NCI-H2081 treated with DMSO at 0.1 percent for 48 hours (cell line): ENCODE results near the gene LSM3.

Experiments used
- DNase-seq: peaks from one replicate; lab custom pipeline; 2025; lab: John Stamatoyannopoulos, UW

LSM3 gene

DNA sequence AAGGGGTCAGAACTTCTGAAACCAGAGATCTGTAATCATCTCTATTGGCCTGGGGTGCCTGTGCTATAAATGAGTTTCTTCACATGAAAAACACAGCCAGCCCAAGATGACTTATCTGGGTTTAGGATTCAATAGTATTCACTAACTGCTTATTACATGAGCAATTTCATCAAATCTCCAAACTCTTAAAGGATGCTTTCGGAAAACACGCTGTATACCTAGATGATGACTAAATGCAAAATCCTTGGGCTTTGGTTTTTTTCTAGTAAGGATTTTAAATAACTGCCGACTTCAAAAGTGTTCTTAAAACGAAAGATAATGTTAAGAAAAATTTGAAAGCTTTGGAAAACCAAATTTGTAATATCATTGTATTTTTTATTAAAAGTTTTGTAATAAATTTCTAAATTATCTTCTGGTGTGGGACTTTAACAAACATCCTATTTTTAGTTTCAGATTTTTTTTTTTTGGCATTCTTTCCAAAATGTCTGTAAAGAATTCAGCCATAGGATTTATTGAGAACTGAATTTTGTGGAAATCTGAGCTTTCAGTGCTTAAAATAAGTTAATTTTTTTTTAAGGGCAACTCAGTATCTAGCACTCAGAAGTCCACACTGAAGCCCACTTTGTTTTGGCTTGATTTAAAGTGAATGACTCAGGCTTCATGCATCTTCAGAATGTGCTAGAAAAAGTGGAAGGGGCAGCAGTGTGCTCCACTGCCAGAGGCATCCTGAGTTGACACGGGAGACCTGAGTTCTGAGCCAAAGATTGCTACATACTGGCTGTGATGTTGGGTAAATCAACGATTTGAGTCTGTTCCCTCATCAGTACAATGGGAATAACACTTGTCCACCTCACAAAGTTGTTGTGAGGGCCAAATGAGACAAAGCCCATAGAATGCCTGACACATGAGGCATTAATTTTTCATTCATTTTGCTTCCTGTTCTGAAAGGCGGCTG is 35.1 kb upstream of the LSM3 start:
- no peak for DNase-seq

- no peak for DNase-seq
Measured at GRCh38 chr3:14144423-14145075, 34.1 kb upstream of the LSM3 start.

DNA sequence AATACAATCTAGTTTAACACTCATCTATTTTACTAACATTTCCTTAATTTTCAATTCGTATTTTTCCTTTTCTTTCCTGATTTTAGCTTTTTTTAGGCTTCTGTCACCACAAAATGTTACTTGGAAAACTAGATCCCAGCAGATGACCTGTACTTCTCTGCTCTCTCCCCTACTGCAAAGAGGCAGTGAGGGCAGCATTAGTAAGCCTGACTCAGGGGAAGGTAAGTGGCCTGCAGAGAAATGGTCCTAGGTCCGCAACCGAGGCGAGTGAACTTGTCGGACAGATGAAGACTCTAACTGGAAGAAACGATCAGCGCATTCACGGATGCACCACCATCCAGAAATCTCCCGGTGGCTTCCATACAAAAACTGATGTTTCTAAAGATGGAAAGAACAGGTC is 33.4 kb upstream of the LSM3 start:
- no peak for DNase-seq

DNA sequence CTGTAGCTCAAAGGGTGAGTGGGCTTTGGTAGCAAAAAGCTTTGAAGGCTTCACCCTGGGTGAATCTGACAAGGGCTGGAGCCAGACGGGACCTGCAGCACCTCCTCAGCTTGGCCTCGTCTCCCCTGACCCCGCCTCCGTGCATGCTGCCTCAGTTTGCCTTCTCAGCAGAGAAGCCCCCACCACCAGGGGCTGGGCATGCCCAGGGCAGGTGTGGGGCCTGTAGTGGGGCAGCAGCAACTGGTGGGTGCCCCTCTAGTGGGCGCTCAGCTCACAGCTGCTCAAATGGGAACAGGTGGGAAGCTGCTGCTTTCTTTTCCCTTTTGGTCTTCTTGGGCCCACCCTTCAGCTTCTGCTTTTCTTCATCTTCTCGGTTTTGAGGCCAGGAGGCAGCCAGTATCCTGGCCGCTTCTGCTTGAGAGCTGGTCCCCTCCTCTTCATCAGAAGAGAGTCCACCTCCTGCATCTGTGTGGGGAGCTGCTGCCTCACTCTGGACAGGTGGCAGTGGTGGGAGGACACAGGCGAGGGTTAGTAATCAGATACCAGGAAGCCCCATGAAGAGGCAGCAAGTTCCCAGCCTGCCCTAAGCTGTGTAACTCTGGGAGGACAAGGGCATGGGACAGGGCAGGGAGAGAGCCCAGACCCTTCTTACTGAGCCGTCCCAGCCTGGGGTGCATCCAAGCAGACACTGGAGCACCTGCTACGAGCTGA is 32.8 kb upstream of the LSM3 start:
- DNase-seq = no peak

- DNase-seq = no peak
Measured at GRCh38 chr3:14146381-14147065, 32.1 kb upstream of the LSM3 start.

DNA sequence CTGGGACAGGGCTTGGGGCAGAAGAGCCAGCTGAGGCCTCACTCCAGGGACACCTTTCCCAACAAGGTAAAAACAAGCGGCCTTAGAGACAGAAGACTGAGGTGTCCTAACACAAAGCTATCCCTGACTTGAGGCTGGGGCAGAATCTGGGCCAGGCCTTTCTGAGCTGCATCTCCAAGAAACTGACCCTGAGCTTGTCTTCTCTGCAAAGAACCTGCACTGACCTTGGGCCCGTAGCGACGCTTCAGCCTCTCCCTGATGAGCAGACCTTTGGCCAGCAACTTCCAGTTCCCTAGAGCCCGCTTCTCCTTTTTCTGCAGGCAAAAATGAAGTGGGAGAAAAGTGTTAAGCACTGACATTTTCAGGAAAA is 31.6 kb upstream of the LSM3 start:
- DNase-seq = no peak

GRCh38 chr3:14147617-14148016 is 31.0 kb upstream of the LSM3 start:
- DNase-seq = no peak

DNA sequence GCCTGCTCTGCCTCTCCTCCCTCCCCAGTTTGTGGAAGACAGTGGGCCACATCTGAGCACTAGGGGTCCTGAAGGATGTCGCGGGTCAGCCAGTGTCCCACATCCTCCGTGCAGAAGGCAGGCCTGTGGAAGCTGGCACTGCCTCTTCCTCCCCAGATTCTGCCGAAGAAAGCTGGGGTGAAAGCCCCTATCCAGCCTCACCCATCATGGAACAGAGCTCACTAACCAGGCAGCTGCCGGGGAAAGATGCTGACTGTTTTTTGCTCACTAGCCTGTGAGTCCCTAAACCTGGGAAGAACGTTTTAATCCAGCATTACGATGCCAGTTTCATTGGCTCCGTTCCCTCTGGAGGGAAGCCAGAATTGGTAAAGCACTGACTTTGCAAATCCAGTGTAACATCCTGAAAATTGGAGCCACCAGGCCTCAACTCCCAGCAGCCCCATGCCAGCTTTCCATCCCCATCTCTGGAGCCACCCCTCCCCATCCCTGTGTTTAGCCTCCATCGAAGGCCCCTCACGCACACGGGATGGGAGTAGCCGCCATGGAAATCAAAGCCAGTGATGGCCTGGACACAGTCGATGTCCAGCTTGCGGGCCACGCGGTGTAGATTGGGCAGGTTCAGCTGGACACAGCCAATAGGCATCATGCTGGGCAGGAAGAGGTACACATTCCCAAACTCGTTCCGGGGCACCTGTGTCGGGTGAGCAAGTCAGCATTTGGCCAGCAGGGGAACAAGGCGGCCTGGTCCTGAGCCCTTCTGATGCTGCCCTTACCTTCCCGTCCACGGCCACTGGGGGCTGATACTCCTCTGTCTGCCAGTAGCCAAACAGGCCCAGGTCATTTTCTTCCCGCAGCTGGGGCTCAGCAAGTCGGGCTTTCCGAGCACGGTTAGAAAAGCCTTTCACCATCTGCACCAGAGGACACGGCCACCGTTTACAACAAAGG is 30.3 kb upstream of the LSM3 start:
- DNase-seq = no peak

- DNase-seq = no peak
Measured at GRCh38 chr3:14150078-14150477, 28.5 kb upstream of the LSM3 start.

GRCh38 chr3:14150491-14151230 is 28.0 kb upstream of the LSM3 start:
- no peak for DNase-seq

GRCh38 chr3:14151471-14152083 is 27.0 kb upstream of the LSM3 start:
- DNase-seq = no peak

- DNase-seq = no peak
Measured at GRCh38 chr3:14152233-14152962, 26.2 kb upstream of the LSM3 start.

DNA sequence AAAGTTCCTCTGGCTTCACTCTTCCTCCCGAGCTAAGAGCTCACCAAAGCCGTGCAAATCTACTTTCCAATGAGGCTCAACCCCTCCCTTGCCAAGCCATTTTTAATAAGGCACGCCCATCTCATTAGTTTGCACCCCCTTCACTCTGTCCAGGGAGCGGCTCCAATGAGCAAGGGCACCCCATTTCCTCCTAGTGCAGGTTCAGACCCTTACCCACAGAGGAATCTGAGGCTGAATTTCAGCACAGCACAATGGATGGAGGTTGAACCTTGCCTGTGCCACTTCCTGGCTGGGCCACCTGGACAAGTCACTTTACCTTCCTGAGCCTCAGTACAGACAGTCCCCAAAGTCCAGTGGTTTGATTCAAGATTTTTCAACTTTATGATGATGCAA is 25.7 kb upstream of the LSM3 start:
- DNase-seq = no peak

- DNase-seq = no peak
Measured at GRCh38 chr3:14153663-14154062, 25.0 kb upstream of the LSM3 start.

GRCh38 chr3:14154276-14154675 is 24.3 kb upstream of the LSM3 start:
- DNase-seq = no peak

GRCh38 chr3:14154895-14155440 is 23.6 kb upstream of the LSM3 start:
- DNase-seq = no peak

- no peak for DNase-seq
Measured at GRCh38 chr3:14156201-14156600, 22.4 kb upstream of the LSM3 start.

DNA sequence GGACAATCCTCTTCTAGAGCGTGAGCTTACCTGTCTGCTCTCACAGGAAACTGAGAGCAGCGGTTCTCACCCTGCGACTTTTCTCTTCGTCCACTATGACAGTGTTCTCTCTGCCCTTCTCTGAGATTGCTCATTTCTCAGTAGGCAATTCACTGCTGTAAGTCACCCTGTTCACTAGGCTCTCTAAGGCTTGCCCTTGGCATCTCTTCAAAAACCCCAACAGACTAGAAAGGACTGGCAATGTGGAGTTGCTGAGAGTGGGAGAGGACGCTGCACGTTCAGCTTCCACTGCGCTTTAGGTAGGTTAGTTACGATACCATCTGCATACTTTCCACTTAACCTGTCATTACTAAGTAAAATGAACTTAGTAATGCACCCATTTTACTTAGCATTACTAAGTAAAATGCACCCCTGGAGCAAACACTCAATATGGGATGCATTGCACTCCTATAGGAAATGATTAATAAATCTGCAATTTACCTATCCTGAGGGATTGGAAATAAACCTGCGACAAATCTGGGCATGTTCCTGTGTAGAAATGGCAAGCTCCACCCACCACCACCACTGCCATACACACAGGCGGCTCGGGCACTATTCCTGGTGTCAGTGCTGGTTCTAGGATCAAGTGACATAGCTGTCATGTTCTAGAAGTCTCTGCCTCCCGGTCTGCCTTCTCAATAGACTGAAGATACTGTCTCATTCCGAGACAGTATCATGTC is 21.6 kb upstream of the LSM3 start:
- DNase-seq = no peak
